HG03139 (cell line): ENCODE data around the gene PTPN21.

Experiments used
- ATAC-seq: cut with Tn5 transposase; IDR thresholded peaks from one replicate; pipeline ENCODE4 v1.9.1; 2021; ENCODE audit not compliant: unreplicated experiment

Gene PTPN21

DNA sequence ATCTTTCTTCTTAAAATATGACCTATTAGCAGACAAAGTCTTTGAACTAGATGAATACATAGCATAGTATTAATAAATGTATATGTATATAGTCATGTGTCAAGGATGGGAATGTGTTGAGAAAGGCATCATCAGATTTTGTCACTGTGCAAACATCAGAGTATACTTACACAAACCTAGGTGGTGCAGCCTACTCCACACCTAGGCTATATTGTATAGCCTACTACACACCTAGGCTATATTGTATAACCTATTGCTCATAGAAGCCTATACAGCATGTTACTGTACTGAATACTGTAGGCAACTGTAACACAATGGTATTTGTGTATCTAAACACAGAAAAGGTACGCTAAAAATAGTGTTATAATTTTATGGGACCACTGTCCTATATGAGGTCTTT is 47.6 kb downstream of the PTPN21 start:
- no peak for ATAC-seq

DNA sequence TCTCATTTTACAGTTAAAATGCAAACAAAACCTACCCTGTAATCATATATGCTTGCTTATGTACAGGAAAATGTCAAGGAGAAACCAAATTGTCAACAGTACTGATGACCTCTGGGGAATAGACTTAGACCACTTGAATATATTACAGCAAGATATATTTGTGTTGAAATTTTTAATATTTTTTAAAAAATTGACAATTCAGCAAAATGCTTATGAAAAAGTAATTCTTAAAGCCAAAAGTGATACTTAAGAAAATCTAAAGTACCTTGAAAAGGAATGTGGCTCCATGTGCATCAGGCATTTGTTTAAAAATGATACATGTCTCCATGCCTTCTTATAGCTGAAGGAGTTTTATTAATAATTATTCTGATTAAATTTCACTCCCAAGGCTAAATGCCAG is 49.2 kb downstream of the PTPN21 start:
- no peak for ATAC-seq

DNA sequence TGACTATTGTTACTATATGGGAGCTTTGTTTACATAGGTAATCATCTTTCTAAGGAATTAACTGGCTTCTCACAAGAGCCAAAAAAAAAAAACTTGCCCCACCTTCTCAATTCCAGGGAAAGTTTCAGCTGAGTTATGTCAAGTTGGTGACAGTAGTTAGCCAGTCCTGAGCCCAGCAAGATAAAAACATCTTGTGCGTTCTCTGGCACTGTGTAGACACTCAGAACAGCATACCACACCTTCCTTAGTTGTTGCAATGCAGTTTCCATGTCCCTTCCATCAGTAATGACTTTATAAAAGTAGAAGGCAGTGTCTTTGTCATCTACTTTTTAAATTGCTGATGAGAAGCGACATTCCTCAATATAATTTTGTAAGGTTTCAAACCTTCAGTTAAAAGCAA is 50.2 kb downstream of the PTPN21 start:
- ATAC-seq, result no peak

DNA sequence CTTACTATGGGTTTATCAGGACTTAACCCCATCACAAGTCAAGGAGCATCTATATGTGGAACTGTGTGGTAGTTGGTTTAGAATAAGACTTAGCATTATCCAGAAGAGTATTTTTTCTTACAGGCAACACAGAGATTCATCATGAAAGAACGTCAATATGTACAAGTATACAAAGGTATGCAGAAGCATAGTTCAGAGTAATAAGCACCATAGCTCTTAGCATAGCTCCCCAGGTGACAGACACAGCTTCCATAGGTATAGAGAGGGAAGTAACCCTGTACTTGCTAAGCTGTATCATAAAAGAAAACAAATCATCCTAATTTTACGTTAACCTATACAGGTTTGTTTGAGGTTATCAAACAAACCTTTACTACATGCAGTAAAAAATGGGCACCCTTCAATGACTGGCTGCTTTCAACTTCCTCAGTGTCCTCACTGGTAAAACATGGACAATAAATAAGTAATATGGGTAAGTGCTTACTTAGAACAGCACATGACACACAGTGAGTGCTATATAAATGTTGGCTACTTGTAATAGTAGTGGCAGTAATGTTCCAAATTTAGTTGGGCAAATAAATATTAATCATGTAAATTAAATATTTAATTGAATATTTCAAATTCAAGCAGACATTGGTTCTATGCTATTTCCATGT is 50.9 kb downstream of the PTPN21 start:
- ATAC-seq, result no peak

DNA sequence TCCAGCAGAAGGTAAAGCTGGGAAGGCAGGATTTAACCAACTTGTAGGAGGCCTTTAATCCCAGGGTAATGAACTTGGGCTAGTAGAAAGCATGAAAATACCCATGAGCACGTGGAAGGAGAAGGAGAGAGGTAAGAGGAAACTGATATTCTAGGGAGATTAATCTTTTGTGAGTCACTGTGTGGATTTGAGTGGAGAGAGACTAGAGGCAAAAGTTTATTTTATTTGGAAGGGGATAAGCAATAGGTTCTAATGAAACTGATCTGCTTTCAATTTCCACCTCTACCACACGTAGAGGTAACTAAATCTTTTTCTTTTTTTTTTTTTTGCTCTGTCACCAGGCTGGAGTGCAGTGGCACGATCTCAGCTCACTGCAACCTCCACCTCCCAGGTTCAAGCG is 52.1 kb downstream of the PTPN21 start:
- ATAC-seq, result no peak

DNA sequence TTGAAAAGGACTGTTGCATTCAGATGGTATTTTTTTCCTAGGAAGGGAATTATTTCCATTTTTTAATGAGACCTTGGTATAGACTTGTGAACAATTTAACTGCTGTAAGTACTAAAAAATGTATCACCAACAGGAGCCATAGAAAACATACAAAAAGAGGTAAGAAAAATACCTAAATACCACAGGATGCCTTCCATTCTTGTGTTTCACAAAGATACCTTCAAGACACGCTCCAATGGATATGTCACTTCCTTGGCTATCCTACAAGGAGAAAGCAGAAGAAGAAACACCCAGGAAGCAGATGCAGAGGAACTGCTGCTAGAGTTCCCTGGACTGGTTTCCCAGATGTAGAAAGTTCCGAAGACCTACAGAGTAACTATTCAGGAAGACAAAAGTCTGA is 54.2 kb downstream of the PTPN21 start:
- ATAC-seq, result no peak

DNA sequence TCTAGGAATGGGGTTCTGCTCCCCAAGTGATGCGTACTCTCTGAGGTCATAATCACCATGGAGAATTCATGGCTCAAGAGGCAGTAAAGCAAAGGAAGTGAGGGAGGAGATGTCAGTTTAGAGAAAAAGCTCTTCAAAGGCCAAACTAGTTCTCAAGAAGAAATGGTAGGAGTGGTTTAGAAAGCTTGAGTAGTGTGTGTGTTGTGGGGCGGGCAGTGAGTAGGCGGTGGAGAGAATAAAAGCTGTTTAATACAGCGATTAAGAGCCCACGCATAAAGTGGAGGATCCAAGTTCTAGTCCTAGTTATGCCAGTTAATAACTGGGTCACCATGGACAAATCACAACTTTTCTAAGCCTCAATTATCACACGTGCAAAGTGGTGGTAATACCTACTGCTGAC is 55.6 kb downstream of the PTPN21 start:
- no peak for ATAC-seq

DNA sequence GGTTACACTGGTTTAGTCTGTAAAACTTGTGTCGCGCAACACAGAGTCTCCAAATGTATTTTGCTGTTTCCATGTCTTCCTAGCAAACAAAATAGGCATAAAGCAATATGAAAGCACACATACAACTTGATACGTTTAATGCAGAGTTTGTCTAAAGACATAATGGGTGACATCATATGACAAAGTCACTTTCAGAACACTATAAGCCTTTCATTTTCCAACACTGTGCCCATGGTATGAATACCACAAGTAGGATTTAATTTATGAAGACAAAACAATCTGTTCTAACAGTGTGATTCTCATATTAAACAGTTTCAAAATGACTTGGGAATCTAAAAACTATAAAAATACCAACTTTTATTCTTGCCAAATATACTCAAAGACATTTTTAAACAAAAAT is 58.4 kb downstream of the PTPN21 start:
- no peak for ATAC-seq

DNA sequence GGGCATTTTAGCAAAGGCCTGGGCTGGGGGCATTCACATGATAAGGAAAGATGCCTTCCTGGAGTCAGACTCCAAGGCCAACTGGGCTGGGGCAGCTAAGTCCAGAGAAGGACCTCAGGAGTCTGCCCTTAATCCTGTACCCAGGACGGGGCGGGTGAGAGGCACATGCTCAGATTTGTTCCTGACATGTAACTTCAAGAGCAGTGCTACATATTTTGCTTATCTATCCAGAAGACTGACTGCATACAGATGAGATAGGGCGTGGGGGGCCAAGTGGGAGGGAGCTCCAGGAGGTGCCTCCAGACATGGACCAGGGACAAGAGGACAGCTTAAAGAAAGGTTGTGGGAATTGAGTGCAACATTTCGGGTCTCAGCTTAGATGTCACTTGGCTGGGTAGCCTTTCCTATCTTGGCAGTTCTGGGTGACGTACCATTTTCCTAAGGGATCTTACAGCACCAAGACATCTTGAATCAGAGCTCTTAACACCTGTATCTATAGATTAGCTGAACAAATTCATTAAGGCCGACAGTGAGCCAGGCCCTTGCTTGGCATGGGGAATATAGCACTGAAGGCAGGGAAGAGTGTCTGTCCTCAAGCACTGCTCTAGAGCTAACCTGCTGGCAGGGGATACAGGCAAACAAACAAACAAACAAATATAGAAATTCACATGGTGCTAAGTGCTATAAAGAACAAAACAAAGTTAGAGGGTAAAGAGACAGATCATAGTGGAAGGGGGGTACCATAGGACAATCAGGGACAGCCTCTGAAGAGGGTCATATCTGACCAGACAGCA is 61.2 kb downstream of the PTPN21 start:
- ATAC-seq, result no peak

DNA sequence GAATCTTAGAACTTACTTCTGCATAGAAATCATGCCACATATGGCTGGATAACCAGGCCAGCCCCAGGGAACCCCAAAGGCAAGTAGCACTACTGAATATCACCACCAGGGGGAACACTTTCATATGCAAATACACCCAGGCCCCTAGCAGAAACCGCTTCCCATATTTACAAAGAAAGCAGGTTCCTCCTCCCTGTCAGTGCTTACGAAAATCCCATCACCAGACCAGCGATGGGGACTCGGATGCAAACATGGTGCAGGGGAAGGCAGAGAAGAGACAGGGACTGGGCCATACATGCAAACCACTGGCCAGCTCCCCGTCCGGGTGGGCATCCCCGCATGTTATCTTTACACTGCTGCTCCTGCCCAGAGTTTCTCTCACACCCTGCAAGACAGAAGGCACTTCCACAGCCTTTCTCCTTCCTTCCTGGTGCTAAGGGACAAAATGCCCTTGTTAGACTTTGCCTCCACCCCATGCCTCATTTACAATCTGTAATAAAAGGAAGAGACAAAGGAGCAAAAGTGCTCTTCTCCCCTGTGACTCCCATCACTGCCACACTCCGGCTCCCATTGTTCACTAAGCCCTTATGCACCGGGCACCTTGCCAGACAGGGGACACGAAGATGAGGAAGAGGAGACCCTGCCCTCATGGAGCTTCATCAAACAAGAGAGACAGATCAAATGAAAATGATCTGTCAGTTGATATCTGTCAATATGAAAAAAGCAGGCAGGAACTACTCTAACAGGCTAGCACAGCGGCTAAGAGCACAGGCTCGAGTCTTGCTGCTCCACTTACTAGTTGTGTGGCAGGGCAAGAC is 62.3 kb downstream of the PTPN21 start:
- peak; percentile 95 for ATAC-seq

DNA sequence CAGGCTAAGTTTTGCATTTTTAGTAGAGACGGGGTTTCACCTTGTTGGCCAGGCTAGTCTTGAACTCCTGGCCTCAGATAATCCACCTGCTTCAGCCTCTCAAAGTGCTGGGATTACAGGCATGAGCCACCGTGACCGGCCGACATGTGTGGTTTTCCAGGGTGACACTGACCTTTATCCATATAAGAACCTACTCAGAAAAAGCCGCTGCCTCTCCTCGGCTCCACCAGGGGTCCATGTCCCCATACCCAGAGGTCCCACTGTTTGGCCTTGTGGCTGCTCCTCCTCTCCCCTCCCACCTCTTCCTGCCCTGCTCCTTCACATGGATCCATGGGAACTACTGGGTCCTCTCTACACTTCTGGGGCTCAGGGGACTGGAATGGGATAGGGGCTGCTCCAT is 64.6 kb downstream of the PTPN21 start:
- no peak for ATAC-seq

DNA sequence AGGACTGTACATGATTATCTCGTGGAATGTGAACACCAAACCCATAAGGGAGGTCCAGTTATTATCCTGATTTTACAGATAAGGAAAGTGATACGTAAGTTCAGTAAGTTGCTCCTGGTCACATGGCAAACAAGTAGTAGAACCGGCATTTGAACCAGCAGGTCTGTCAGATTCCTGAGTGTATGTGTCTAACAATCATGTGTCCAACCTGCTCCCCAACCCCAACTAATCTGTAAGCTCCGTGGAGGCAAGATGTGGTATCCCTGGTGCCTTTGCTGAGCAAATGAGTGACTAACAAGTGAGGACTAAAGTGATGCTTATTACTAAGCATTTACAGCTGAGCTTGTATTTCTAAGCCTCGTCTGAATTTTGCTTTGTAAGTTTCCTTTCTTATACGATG is 65.9 kb downstream of the PTPN21 start:
- no peak for ATAC-seq

DNA sequence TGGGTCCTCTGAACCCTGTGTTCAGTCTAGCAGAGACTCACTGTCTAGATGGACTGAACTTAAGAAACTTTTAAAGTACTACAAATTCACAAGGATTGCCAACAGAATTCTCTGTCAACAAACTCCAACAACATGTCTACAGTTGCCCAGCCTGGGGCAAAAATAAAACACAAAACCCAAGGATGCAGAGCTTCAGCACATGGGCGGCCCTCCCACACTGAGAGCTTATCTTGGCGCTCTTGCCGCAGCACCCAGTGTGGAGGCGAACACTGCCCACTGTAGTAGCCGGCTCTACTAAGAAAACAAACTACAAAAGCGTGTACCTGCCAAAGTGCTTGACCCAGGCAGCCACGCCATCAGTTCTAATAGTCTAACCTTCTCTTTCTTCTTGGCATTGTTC is 66.7 kb downstream of the PTPN21 start:
- no peak for ATAC-seq

DNA sequence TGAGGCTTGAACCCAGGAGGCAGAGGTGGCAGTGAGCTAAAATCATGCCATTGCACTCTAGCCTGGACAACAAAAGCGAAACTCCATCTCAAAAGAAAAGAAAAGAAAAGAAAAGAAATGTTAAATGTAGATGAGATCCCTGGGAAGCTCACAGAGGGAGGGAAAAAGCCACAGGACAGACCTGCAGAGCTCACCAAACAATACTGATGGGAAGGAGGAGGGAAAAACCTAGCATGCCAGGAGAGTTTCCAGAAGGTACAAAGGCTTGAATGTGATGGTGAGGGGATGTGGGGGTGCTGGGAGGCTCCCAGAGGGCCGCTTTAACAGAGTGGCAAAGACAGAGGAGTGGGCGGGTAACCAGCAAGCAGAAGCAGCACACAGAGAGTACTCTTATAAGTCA is 72.3 kb downstream of the PTPN21 start:
- ATAC-seq, result no peak

DNA sequence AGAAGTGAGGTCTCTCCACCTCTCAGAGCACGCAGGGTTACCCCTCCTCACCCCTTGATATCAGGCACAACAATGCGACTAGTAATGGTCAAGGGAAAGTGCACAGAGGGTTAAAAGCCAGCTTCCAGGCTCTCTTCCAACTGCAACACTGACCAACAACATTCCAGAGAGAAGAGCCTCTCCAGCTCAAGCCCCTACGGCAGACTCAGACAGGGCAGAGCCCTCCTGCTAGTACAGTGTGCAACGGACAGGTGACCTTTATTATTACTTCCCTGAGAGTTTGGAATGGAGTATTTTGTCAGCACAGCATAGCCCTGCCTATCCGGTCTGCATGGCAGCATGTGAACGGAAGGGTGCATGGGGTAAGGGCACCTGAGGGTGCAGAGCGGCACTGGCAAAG is 73.0 kb downstream of the PTPN21 start:
- no peak for ATAC-seq

DNA sequence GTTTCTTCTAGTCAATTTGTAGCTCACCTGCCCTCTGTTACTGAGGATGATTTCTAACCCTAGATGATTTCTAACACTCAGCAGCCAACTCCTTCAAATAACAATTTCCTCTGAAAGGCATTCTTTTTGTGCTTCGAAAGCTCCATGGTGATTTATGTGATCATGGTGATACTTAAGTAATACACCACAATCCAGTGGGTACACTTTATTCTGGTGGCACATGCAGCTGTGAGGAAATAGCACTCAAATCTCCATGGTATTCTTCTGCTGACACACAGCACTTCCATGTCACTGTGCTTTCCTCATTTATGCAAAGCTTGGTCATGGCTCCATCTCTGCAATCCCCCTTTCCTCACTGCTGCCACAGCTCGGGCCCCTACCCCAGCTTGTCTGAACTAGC is 73.7 kb downstream of the PTPN21 start:
- no peak for ATAC-seq

DNA sequence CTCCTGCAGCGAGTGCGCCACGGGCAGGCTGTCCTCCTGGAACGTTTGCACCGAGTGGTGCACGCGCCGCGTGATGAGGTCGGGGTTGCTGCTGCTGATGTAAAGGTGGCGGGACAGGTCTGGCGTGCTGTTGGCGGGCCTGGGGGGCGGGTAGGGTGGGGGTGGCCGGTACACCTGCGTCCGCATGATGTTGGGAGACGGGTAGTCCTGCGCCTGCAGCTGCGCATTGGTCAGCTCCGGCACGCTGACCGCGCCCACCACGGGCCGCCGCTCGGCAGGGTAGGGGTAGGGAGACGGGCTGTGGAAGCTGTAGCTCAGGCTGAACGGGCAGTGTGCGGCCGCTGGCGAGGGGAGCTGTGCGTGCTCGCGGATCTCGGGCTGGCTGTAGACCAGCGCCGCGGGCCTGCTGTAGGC is 75.2 kb downstream of the PTPN21 start:
- ATAC-seq, result no peak

DNA sequence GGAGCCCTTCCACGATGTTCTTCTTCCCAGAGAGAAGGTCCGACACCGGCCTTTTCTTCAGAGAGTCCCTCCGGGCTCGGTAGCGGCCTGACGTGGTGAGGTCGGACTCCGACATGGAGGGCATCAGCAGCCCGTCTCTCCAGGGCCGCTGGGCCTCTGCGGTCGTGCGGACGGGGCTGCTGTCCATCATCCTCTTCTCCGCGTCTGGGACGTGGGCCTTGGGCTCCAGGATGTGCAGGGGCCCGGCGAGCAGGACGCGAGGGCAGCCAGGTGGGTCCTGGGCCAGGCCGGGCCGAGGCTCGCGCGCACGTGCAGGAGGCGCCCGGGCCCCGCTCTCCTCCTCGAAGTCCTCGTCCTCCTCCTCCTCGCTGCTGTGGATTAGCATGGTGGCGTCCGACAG is 75.9 kb downstream of the PTPN21 start:
- no peak for ATAC-seq

DNA sequence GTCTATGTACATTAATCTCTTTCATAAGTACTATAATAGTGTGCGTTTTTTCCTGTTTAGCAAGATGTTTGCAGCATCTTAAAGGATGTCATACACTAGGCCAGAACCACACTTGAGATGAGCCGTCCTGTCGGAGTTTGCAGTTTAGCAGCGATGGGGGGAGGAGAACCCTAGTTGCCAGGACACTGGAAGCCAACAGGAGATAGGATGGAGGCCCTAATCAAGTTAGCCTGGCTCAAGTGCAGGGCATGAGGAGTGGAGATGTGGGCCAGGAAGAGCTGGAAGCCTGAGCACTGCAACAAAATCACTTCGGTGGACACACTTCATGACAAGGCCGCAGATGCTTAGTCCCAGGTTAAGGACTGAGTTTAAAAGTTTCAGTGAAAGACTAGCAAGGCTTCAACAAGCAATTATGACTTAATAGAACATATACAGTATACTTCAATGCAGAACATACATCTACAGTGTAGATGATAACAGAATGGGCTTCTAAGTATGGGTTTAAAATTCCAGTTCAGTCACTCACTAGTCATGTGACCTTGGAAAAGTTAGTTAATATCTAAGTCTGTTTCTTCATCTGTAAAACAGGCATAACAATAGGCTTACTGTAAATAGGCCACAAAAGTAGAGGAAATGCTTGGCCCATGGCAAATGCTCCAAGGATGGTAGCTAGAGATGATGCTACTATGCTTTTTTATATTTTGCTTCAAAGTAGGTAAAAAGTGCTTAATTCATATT is 77.1 kb downstream of the PTPN21 start:
- ATAC-seq, result no peak

DNA sequence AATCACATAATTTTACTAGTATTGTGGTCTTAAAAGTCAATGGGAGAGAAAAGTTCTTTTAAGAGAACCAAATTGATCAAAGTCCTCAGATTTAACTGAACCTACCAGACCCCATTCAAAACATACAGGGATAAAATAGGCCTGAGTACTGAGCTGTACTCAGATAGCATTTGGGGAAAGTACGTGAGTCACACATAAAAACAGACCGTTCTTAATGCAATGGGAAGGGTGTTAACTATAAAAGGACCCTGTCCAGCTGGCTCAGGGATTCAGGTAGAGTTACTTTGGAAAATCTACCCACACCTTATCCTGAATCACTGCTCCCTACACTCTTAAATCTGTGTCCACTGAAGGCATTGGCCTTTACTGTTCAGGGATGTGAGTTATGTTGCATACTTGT is 78.0 kb downstream of the PTPN21 start:
- ATAC-seq, result no peak

DNA sequence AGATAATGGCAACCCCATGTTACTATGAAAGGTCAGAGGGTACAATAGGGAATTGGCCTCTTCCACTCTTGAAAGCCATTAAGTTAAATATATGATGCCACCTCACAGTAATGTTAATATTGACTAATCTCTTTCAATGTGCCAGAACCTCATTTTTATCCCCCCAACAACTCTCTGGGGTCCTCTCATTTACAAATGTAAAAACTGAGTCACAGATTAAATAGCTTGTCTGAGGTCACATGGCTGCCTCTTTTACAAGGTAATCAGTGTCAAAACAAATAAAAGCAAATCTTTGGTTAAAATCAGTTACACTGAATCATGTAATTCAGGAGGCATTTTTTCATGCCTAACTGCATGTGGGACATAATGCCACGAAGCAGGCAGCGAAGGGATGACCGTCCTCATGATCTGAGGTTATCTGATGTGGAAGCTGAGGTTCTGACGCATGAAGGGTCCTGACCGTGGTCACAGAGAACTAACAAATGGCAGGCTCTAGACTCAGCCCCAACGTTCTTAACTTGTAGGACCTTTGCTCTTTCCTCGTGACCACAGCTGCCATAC is 78.5 kb downstream of the PTPN21 start:
- no peak for ATAC-seq
